Activated CD4-positive, alpha-beta T cell treated with anti-CD3 and anti-CD28 coated beads, Interleukin-2, amount 50 U/mL, for 1 hour (primary cell): ENCODE measurements around the gene CBFA2T2.
"Not testable (repeated sequence)": the region's sequence is repeated elsewhere in the genome, so short reads cannot be mapped to it uniquely, and the experiment has no call there.

Source experiments
- DNase-seq: peaks from one replicate; pipeline ENCODE4 v3.0.0-alpha.2; 2020

The CBFA2T2 gene

GRCh38 chr20:33490023-33490933, at the start of gene CBFA2T2:
Gene CBFA2T2 (plus strand): TSS chr20:33490096. CDS start chr20:33490268, 172 bp downstream.
- no peak for DNase-seq

GRCh38 chr20:33440562-33440961, 49.3 kb upstream of the CBFA2T2 start:
- DNase-seq, result not testable (repeated sequence)

- DNase-seq, result no peak
Observed at GRCh38 chr20:33441142-33441955, 48.5 kb upstream of the CBFA2T2 start.

GRCh38 chr20:33442136-33443005, 47.5 kb upstream of the CBFA2T2 start:
- DNase-seq, result no peak

- peak; percentile 18 for DNase-seq
Observed at GRCh38 chr20:33443006-33443511, 46.8 kb upstream of the CBFA2T2 start.

GRCh38 chr20:33443512-33444239, 46.2 kb upstream of the CBFA2T2 start, which contains the start of gene SNTA1:
Gene SNTA1 (minus strand): TSS chr20:33443763. CDS start chr20:33443620, 143 bp downstream.
- peak; percentile 80 for DNase-seq

- peak; percentile 30 for DNase-seq
Observed at GRCh38 chr20:33444797-33445560, 44.9 kb upstream of the CBFA2T2 start.

GRCh38 chr20:33445881-33446625, 43.8 kb upstream of the CBFA2T2 start:
- no peak for DNase-seq

GRCh38 chr20:33450867-33451266, 39.0 kb upstream of the CBFA2T2 start:
- DNase-seq, result no peak

- DNase-seq, result peak; percentile 81
Observed at GRCh38 chr20:33456916-33457642, 32.8 kb upstream of the CBFA2T2 start.

- DNase-seq, result no peak
Observed at GRCh38 chr20:33459599-33459998, 30.3 kb upstream of the CBFA2T2 start.

GRCh38 chr20:33460711-33461110, 29.2 kb upstream of the CBFA2T2 start:
- DNase-seq, result no peak

- no peak for DNase-seq
Observed at GRCh38 chr20:33463332-33464101, 26.4 kb upstream of the CBFA2T2 start.

GRCh38 chr20:33464759-33465158, 25.1 kb upstream of the CBFA2T2 start:
- not testable (repeated sequence) for DNase-seq

GRCh38 chr20:33465481-33466302, 24.2 kb upstream of the CBFA2T2 start:
- DNase-seq, result no peak

- no peak for DNase-seq
Observed at GRCh38 chr20:33466303-33466646, 23.6 kb upstream of the CBFA2T2 start.

GRCh38 chr20:33470457-33470856, 19.4 kb upstream of the CBFA2T2 start:
- DNase-seq, result no peak

GRCh38 chr20:33470866-33471265, 19.0 kb upstream of the CBFA2T2 start:
- DNase-seq, result no peak
